Cerebellar cortex (tissue), 1 donor: Measurements from ENCODE around the gene WDR83.
"Not testable (repeated sequence)": the region's sequence is repeated elsewhere in the genome, so short reads cannot be mapped to it uniquely, and the experiment has no call there.

Source experiments
- DNase-seq: peaks from one replicate; pipeline ENCODE4 v3.0.0-alpha.2; 2015; ENCODE audit warnings: low spot score

WDR83 gene

DNA sequence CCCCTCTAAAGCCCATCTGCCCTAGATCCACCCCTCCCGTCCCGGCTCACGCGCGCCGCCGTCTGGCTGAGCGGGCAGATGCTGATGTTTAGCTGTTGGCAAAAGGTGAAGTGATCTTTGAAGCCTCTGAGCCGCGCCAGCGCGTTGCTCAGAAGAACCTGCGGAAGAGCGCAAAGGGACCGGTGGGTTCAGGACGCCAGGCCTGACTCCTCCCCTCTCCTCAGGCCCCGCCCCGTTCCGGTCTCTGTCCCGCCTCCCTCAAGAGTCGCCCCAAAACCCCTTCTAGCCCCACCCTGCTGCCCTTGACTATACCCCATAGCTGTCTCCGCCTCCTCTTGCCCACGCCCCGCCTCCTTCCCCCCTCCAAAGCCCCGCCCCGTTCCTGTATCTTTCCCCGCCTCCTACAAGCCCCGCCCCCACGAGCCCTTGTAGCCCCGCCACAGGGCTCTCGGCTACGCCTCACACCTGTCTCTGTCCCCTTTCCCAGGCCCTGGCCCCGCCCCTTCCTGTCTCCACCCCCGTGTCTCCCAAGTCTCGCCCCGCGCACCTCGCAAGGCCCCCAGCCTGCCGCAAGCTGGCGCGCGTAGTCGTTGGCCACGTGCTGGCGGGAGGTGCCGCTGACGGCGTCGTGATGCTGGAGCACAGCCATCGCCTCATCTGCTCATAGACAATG is 9.6 kb upstream of the WDR83 start:
- no peak for DNase-seq

DNA sequence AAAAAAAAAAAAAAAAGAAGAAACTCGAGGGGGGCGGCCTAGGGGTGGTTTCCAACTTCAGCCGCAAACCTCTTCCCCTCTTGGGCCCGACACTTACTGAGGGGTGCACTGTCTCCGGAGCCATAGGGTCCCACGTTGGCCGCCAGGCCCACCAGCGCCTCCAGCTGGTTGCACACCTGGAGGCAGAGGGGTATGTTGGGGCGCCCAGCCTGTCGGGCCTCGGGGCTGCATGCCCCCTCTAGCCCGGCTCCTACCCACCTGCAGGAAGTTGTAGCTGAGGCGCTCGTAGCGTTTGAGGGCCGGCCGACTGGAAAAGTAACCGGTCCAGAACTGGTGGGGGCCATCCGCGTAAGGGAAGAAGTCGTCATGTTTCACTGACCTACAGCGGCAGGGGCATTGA is 8.6 kb upstream of the WDR83 start:
- no peak for DNase-seq

DNA sequence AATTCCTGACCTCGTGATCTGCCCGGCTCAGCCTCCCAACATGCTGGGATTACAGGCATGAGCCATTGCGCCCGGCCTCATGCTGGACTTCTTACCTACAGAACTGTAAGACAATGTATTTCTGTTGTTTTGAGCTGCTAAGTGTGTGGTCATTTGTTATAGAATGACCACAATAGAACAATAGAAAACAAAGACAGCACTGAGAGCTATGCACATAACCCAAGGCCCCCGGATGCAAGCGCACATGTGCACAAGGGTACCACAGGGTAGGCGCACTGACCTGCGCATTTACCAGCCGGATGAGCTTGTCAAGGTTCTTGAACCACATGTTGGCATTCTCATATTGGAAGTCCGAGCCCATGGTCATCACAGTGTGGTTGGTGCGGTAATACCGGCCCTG is 5.6 kb upstream of the WDR83 start:
- DNase-seq, result no peak

DNA sequence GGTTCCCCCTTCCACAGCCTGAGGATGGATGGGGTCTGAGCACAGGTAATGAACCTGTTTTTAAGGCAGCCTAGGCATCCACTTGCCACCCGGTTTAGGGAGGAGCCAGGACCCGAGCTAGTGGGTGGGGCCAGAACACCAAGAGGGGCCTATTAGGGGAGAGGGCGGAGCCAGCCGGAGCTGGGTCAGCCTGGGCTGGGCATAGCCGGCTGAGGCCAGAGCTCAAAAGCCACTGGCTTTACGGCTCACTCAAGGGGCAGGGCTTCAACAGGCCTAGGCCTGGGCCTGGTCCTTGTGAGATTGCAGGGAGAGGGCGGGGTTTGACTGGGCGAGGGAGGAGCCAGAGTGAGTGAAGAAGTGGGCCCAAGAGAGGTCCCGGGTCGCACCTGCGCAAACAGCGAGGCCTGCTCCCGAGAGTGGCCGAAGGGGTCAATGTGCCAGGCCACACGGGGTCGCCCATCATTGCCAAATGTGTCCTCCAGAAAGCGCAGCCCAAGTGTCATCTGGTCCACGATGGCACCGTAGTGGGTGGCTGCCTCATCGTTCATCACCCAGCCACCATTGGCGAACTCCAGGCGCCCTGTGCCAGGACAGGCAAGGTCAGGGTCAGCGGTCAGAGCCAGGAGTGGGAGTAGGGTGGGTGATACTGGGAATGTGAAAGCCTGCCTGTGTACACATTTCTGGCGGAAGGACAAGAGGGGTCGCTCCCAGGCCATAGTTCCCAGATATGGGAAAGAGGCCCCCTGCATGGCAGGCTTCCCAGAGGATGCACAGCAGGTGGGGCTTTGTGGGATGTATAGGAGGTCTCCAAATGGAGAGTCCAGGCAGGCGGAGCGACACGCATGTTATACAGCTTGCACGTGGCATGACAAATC is 2.0 kb upstream of the WDR83 start:
- DNase-seq, result no peak

DNA sequence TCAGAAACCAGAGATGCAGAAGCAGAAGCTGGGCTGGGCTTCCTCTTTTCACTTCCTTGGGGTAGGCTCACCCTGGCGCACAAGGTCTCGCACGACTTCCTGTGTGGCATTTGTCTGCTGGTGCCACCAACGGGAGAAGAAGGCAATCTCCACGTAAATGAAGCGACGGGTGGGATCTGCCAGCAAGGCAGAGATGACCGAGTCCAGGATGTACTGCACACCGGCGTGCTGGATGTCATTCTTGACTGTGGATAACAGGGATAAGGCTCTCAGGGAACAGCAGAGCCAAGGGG is 1.4 kb upstream of the WDR83 start:
- no peak for DNase-seq

DNA sequence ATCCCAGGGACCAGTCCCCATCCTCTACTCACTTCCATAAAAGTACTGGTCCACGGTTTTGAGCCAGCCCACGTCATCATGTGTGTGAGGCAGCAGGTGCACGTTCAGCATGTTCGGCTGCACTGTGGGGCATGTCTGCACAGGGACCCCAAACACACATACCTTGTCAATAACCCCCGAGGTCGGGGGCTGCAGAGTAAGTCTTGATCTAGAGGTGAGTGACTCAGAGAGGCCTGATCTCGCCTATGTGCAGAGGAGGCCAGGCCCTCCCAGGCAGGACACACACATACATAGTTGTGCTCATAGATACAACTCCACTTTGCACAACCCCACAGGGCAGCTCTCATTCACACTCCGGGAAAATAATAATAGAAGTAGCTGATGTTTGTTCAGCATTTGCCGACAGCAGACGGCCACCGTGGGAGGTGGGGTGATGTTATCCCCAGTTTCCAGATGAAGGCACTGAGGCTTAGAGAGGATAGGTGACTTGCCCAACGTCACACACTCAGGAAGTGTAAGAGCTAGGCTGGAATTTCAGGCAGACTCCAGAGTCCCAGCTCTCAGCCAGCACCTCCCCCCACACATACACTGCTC is 839 bp upstream of the WDR83 start:
- DNase-seq, result no peak

DNA sequence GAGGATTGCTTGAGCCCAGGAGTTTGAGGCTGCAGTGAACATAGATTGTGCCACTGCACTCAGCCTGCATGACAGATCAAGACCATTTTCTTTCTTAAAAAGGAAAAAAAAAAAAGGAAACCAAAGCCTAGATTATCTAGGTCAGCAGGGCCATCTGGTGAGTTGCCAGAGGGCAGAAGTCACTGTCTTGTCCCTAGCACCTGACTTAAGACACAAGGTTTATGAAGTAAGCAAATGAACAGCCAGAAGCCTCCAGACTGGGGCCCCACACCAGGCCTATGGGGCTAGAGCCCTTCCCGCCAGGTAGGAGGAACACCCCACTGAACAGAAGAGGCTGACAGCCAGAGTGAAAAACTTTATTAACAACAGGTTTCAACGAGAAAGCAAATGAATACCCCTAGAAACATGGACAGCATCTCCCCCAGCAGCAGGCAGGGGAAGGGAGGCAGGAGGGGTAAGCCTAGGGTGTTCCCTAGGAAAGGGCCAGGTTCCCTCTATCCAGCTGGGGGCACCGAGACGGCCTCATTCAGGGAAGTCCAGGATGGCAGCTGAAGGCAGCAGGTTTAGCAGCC is 1.2 kb downstream of the WDR83 start:
- no peak for DNase-seq

DNA sequence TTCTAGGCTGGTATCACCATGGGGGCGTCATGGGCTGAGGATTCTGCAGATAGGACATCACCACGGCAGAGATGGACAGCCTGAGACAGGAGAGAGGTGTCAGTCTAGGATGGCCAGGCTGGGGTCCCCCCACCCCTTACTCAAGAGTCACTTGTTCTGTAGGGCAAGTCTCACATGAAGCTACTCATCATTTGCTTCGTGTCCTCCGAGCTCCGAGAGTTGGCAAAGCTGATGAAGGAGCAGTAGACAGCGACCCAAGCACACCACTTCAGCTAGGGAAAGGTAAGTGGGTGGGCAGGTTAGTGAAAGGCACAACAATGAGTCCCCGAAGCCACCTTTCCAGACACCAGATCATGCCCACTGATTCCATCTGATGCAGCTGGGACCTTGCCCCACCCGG is 1.7 kb downstream of the WDR83 start:
- DNase-seq, result no peak

DNA sequence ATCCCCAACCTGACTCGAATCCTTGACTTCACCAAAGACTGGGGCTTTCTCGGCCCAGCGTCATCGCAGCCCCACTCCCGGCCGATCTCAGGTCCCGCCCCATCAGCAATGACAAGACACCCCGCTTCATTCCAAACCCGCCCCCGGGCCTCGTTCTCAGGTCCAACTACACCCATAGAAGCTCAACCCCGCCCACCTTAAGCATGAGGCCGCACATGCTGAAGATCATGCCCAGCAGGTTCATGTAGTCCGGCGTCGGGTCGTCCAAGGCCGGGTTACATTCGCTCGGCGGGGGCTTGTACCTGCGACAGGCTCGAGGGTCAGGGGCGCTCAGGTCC is 2.3 kb downstream of the WDR83 start:
- peak; percentile 60 for DNase-seq

DNA sequence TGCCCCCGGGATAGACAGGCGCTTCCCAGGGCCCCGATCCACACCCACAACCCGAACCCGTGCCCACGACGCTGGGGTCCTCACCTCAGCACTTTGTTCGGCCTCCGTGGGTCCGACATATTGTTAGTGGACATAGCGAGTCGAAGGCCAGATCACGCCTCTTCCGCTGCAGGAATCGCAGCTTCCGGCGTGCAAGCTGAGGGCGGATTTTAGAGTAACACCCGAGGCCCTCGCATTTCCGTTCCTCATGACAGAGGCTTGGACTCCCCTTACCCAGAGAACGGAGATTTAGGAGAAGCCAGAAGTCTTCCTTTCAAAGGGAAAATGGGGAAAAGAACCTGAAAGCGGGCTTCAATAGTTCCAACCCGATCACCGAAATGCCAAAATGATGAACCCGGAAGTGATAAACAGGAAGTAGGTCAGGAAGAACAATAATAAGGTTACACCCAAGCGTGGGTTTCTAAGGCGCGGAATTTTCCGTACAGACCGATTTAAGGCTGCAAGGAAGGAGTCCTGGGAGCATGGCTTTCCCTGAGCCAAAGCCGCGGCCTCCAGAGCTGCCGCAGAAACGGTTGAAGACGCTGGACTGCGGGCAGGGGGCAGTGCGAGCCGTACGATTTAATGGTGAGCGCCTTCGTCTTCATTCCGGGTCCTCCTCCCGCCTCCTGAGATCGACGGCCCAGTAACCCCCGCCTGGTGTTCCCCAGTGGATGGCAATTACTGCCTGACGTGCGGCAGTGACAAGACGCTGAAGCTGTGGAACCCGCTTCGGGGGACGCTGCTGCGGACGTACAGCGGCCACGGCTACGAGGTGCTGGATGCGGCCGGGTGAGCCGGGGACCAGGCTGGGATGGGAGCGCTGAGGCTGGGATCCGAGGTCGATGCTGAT is 2.9 kb downstream of the WDR83 start:
- DNase-seq, result peak; percentile 88

DNA sequence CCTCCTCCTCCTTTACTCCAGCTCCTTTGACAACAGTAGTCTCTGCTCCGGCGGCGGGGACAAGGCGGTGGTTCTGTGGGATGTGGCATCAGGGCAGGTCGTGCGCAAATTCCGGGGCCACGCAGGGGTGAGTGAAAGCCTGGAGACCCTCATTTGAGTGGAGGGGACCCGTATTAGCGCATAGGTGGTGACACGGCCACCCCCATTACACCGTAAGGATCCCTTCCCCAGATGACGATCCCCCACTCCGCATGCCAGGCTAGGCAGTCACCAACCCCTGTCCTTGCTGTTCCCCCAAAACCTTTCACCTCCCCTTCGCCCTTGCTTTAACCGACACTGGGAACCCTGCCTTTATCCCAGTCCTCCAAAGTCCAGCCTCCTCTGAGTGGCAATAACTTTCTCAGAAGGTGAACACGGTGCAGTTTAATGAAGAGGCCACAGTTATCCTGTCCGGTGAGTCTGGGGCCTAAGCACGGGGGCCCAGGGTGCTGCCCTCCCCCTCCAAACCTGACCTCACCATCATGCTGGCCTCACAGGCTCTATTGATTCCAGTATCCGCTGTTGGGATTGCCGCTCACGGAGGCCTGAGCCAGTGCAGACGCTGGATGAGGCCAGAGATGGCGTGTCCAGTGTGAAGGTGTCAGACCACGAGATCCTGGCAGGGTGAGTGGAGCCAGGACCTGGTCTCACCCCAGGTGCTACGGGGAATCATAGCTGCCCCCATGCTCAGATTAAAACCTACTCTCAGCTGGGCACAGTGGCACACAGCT is 3.7 kb downstream of the WDR83 start:
- no peak for DNase-seq

DNA sequence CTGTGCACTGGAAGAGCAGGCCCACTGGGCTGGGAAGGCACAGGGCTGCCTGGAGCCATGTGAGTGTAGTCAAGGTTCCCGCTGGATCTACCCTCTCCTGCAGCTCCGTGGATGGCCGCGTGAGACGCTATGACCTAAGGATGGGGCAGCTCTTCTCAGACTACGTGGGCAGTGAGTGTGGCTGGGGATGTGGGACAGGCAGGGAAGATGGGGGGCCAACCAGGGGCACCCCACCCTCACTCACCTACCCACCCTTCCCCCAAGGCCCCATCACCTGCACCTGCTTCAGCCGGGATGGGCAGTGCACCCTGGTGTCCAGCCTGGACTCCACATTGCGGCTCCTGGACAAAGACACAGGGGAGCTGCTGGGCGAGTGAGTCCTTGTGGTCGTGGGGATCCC is 6.1 kb downstream of the WDR83 start:
- no peak for DNase-seq

DNA sequence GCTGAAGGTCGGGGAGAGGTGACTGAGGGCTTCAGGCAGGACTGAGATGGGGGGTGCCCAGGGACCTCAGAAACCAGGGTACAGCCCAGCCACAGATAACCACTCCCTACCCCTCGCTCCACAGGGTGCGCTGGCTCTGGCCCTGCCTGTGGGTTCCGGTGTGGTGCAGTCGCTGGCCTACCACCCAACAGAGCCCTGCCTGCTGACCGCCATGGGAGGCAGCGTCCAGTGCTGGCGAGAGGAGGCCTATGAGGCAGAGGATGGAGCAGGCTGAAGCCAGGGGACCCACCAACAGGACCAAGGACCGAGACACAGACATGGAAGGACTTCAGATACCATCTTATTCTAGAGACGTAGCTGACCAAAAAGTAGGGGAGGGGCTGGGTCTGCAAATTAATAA is 8.8 kb downstream of the WDR83 start:
- DNase-seq, result no peak

DNA sequence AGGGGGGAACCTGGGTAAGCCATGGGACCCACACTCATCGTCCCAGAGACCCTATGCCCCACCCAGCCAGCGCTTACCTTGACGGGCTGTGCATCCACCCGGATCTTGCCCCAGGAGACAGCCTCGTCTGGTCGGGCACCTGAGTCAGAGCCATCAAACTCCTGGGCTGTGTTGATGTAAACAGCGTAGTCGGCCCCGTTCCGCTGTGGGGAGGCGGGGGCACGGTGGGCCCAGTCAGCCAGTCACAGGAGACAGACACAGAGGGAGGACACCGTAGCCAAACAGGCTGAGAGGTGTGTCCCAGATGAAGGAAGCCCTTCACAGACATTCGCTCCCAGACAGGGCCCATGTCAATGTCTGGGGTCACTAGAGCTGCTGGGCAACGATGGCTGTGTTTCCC is 9.3 kb downstream of the WDR83 start:
- no peak for DNase-seq

DNA sequence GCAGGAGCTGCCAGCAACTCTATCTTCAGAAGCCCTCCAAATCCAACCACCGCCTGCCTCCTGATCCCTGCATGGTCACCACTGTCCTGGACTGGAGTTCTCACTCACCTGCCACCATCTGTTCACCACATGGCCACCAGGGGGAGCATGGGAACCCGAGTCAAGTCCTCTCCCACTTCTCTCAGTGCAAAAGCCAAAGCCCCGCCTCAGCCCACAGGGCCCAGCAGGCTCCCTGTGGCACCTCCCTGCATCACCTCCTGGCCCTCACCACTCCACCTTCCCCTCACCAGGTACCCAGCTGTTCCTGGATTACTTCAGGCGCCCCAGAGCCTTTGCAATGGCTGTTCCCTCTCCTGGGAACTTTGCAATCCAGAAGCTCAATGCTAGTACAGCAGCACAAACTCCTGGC is 9.8 kb downstream of the WDR83 start:
- DNase-seq, result peak; percentile 84

DNA sequence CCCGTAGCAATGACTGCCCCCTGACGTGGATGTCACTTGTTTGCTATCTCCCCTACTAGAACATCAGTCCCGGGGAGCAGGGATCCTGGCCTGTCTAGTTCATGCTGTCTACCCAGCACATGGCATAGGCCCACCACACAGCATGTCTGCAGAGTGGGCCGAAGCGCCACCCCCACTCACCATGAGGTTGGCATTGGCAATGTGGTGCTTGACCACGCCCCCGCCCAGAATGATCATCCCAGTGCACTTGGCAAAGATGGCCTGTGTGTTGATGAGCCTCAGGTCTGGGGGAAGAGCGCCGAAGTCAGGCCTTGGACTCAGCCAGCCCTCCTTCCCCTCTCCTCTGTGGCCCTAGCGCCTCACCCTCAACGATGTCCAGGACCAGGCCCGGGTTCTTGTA is 10.3 kb downstream of the WDR83 start:
- no peak for DNase-seq

DNA sequence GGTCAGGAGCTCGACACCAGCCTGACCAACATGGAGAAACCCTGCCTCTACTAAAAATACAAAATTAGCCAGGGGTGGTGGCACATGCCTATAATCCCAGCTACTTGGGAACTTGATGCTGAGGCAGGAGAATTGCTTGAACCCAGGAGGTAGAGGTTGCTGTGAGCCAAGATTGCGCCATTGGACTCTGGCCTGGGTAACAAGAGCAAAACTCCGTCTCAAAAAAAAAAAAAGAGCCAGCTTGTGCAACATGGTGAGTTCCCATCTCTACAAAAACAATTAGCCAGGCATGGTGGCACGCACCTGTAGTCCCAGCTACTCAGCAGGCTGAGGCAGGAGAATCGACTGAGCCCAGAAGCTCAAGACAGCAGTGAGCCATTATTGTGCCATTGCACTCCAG is 11.4 kb downstream of the WDR83 start:
- not testable (repeated sequence) for DNase-seq

DNA sequence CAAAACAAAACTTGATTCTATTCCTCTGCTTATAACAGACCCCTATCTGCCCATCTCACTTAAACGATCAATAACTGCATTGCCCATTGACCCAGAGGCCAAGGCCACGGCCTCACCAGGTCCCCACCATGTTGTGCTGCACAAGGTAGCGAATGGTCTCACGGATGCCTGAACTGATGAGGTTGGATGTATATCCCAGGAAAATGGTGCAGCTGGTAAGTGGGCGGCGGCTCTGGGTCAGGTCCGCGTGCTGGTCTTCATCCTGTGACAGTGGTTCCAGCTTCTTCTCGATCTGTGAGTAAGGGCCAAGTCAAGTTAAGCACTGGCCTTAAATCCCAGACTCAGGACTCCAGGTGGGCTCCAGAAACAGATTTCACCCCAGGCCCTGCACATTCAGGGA is 13.4 kb downstream of the WDR83 start:
- no peak for DNase-seq

DNA sequence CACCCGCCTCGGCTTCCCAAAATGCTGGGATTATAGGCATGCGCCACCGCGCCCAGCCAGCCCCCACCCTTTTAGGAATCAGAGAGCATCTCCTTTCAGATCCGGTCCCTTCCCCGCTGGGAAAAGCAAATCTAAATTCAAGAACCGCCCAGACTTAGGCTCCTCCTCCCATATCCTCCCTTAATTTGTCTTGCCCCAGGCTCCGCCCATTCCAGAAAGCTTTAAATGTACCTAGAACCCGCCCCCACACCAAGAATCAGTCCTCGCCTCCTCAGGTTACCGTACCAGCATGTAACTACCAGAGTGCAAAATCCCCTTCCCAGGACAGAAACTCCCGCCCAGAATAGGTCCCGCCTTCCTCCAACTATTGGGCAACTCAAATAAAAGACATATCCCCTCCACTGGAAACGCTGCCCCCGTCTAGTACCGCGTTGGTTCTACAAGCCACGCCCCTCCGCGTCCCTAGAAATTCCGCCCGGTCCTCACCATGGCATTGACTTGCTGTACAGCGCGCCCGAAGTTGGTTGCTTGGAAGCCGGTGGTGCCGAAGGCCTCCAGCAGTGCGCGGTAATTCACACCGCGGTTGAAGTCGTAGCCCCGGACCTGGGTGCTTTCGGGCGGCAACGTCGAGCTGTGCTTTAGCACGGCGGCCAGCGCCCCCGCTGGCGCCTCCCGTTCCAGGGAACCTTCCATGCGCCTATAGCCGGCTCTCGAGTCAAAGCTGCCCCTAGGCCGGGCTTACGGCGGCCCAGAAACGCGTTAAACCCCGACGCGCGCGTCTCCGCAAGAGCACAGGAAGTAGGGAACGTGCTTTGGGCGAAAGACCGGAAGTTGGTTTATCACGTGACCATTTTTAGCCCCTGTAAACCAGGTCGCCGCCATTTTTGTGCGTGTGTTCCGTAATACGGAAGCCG is 14.7 kb downstream of the WDR83 start, which contains the start of gene DHPS:
Gene DHPS (minus strand): TSS at position 807 of the 914 bp plus-strand sequence. CDS start 114 bp downstream, at position 693.
- peak; percentile 97 for DNase-seq

DNA sequence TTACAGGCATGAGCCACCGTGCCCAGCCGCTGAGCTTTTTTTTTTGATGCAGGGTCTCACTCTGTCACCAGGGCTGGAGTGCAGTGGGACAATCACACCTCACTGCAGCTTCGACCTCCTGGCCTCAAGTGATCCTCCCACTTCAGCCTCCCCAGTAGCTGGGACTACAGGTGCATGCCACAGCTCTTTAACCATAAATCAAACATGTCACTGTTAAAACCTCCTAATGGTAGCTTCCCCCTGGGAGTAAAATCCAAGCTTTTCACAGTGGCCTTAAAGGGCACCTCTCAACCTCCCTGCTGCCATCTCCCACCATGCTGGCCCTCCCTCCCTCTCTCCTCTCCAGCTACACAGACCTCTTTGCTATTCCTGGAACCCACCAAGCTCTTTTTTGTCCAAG is 19.2 kb downstream of the WDR83 start:
- no peak for DNase-seq
